Psoas muscle (tissue), 8 donors: ENCODE data around the gene OSBPL8. TPM values are rescaled to one million over a fixed set of nuclear protein-coding genes. Genes with fewer than 3 reads are reported as not detected.

Experiments
- ATAC-seq, 4 donors: fragments of 200-7000 bp; cut with Tn5 transposase; one replicate each; pipeline ENCODE4 v1.9.1; 2020; ENCODE audit warnings: moderate library complexity in 3 of 4, mild to moderate bottlenecking in 2 of 4
- DNase-seq, 2 donors: peaks; one replicate each; pipeline ENCODE4 v3.0.0-alpha.2; 2020
- H3K27ac ChIP-seq: fragments of 200-600 bp; one replicate; pipeline ENCODE4 v1.8.0; 2022
- H3K27me3 ChIP-seq, 3 donors: fragments of 200-600 bp in 1 of 3; one replicate each; pipeline versions ENCODE4 v1.6.1 to v1.8.0; 2013 to 2022; ENCODE audit warnings: low read length in 2 of 3, mild to moderate bottlenecking in 2 of 3, moderate library complexity in 1 of 3; ENCODE audit not compliant: insufficient read depth in 3 of 3
- H3K36me3 ChIP-seq, 2 donors: fragments of 200-600 bp in 1 of 2; one replicate each; pipeline versions ENCODE4 v1.6.1 to v1.8.0; 2013 to 2022; ENCODE audit warnings: low read depth in 1 of 2, mild to moderate bottlenecking in 1 of 2, moderate library complexity in 1 of 2; ENCODE audit not compliant: insufficient read depth in 1 of 2
- H3K4me1 ChIP-seq: fragments of 200-600 bp; one replicate; pipeline ENCODE4 v1.8.0; 2022
- H3K4me3 ChIP-seq: fragments of 200-600 bp; one replicate; pipeline ENCODE4 v1.8.0; 2022; ENCODE audit warnings: mild to moderate bottlenecking
- H3K9me3 ChIP-seq: fragments of 200-600 bp; one replicate; pipeline ENCODE4 v1.8.0; 2022
- WGBS, 3 donors: extraction: QIAGEN DNeasy Blood & Tissue Kit; methylation state at CpG; one replicate each; pipeline versions ENCODE4 v1.1.6 to v1.1.7; 2013; 5-methylcytosine and 5-hydroxymethylcytosine counted together
- intact Hi-C, 2 donors: fragments of 100-400 bp; cut with DNase I; formaldehyde crosslinking; loops; one replicate each; pipeline versions ENCODE4 v1.11.0 to v1.14.2; 2022
- polyA plus RNA-seq, 3 donors: library from polyadenylated mRNA; stranded (reverse); fragments of 200-250 nt; gene quantifications; one replicate each; pipeline ENCODE4 v1.2.3, GENCODE V29; 2013
- total RNA-seq, 4 donors: library from RNA; stranded (reverse); fragmentation: NEBNext Ultra II Directional in 2 of 4; extraction: Animal tissue kit (Norgen Biotek cat#: 25700) in 2 of 4; gene quantifications; one replicate each; pipeline versions ENCODE4 v1.2.1 to v1.2.4, GENCODE V29; 2021 to 2023
- TF ChIP-seq, protein P1 (sequence below): fragments of 200-600 bp; IDR thresholded peaks from one replicate; pipeline ENCODE4 v1.8.0; 2022; ENCODE audit warnings: antibody characterized with exemption
- donor health status: healthy with polysubstance abuse.
- donor health status: DM: no; HTN: no; CAD: no; lungs with moderate emphysema.
- donor health status: Bipolar disorder and iron deficiency.
- donor health status: healthy.
- donor health status: DM: yes; HTN: yes; CAD: no.
- donor health status: DM: no; HTN: no; CAD: no.
- donor health status: DM: no; HTN: no; CAD: no.
- donor health status: DM: yes; HTN: yes; CAD: no.

Gene OSBPL8
- total and polyA plus RNA-seq, 7 donors = 9.2 to 64.3 (median 39.5) TPM

DNA sequence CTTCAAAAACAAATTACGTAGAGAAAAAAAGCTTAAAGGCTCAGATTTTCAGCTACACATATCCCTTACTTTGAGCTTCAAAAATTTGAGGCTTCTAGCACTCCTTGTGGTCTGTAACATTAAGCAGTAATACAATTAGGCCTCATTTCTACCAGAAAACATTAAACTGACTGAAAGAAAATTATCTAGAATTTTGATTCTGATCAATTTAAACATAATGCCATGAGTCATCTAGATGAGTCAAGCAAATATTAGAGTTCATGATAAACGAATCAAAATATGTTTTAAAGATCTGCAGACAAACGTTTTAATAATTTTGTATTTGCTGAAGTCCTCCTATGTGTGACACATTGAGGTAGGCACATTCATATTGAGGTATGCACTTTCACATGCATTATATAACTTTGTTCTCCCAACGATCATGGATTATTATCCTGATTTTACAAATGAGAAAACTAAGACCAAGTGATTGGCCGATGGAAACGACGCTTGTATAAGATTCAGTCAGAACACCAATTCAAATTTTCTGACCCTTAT, 4.3 kb downstream of the OSBPL8 start:
- no peaks in the 10 kb centered on the region for H3K27me3 ChIP-seq
- H3K36me3 ChIP-seq = peaks cover 0 to 4% of the 10 kb centered on the region in 2 donors
- TF ChIP-seq, protein P1, sequence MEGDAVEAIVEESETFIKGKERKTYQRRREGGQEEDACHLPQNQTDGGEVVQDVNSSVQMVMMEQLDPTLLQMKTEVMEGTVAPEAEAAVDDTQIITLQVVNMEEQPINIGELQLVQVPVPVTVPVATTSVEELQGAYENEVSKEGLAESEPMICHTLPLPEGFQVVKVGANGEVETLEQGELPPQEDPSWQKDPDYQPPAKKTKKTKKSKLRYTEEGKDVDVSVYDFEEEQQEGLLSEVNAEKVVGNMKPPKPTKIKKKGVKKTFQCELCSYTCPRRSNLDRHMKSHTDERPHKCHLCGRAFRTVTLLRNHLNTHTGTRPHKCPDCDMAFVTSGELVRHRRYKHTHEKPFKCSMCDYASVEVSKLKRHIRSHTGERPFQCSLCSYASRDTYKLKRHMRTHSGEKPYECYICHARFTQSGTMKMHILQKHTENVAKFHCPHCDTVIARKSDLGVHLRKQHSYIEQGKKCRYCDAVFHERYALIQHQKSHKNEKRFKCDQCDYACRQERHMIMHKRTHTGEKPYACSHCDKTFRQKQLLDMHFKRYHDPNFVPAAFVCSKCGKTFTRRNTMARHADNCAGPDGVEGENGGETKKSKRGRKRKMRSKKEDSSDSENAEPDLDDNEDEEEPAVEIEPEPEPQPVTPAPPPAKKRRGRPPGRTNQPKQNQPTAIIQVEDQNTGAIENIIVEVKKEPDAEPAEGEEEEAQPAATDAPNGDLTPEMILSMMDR = no peak
- intact Hi-C loops = loop anchor here in 1 of 2 donors (5.0 kb wide), 1 partner anchor 83 kb away; no protein-coding TSS in a partner anchor
- ATAC-seq (no peak), DNase-seq (no peak)
- H3K27ac ChIP-seq = no peak overlapping the region
- peaks cover 60% of the 10 kb centered on the region for H3K4me1 ChIP-seq
- H3K4me3 ChIP-seq = no peak overlapping the region
- H3K9me3 ChIP-seq = no peaks in the 10 kb centered on the region
- WGBS, 3 donors = 85 to 87% (median 87%) methylated on average over 7 of the region's 7 CpGs

DNA sequence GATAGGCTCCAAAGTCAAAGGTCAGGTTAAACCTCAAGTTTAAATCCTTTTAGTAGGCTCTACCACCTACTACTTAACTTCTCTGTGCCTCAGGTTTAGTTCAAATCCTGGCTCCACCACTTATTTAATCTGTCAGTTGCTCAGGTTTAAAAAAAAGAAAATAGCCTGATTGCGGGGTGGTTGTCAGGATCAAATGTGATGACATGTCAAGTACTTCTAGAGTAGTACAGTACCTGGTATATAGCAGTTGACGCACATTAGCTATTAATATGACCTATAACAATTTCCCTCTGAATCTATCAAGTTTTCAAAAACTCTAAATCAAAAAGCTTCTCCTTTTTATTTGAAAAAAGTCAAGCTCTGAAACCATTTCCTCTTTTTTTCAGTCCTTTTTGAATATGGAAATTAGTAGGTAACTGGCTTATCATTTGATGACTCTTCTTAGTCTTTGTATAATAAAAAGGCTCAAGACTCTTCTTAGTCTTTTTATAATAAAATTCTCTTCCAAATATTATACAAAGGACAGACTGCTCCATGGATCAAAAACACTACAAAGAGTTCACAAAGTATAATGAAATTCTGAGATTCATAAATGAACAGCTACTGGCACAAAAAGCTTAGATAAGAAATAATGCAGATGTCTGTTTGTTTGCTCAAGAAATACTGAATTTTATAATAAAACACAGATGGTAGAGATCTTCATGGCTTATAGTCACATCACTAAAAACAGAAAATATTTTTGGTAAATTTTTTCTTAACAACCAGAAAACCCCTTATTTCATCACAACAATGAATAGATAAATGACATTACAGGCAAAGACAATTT, 5.0 kb downstream of the OSBPL8 start:
- DNase-seq = no peak
- WGBS, 3 donors = 88 to 94% (median 88%) methylated on average over 2 of the region's 2 CpGs
- TF ChIP-seq, protein P1 = no peak
- Histone ChIP-seq H3K9me3 (no peaks in the 10 kb centered on the region), H3K36me3 (peaks cover 0 to 4% of the 10 kb centered on the region in 2 donors), H3K4me3 (no peak overlapping the region), H3K27ac (no peak overlapping the region), H3K27me3 (no peaks in the 10 kb centered on the region), H3K4me1 (peaks cover 60% of the 10 kb centered on the region)
- no peak for ATAC-seq
- intact Hi-C loops = loop anchor here in 1 of 2 donors (5.0 kb wide), 1 partner anchor 82 kb away; no protein-coding TSS in a partner anchor

DNA sequence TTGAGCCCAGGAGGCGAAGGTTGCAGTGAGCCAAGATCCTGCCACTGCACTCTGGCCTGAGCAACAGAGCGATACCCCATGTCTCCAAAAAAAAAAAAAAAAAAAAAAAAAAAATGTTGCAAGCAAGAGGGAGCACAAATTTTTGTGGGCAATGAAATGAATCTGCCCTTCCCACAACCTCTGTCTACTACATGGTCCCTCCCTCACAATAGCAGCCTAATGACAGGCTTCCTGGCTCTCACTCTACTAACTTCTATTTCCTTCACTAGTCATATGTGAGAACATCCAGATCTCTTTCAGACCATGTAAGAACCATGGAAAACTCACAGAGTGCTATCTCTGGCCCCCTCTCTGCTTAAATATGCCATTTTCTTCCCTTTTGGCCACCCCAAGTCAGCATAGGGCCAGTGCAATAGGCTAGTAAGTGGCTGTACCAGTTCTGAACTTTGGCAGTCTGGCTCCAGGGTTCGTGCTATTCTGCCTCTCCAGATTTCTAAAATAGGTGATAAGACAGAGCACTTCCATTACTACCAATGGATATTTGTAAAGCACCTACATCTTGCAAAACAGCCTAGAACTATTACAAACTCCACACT, 7.1 kb downstream of the OSBPL8 start:
- no peaks in the 10 kb centered on the region for H3K27me3 ChIP-seq
- H3K4me3 ChIP-seq = no peak overlapping the region
- no peaks in the 10 kb centered on the region for H3K9me3 ChIP-seq
- DNase-seq (no peak), ATAC-seq (peak in 3 of 4 donors; percentile 47 to 50 (median 48))
- intact Hi-C loops = no loop called here
- 84 to 94% (median 93%) methylated on average over 3 of the region's 3 CpGs for WGBS, 3 donors
- no peak overlapping the region for H3K27ac ChIP-seq
- TF ChIP-seq, protein P1 = no peak
- H3K36me3 ChIP-seq = peaks cover 0 to 4% of the 10 kb centered on the region in 2 donors
- H3K4me1 ChIP-seq = peaks cover 72% of the 10 kb centered on the region

DNA sequence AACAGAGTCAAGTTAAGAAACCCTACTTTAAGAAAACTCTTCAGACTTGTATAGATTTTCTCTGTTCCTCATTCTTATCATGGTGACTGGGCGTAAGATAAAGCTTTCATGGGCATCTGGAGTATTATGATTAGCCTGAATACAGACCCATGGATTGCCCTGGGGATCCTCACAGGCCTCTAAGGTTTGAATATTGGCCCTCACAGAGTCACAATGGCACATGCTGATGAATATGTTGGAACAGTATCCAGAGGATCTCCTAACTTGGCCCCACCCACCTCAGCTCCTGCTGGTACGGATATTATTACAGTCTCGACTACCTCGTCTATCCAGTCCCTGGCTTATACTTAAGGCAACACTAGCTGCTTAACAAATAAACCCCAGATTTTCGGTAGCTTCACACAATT, 8.1 kb downstream of the OSBPL8 start:
- no peak for DNase-seq
- no peaks in the 10 kb centered on the region for H3K9me3 ChIP-seq
- WGBS, 3 donors = 54 to 79% (median 62%) methylated on average over 5 of the region's 5 CpGs
- H3K4me3 ChIP-seq = no peak overlapping the region
- intact Hi-C loops = no loop called here
- H3K27me3 ChIP-seq = no peaks in the 10 kb centered on the region
- H3K36me3 ChIP-seq = no peaks in the 10 kb centered on the region
- peak; percentile 54 to 65 (median 64) for ATAC-seq
- peaks cover 71% of the 10 kb centered on the region for H3K4me1 ChIP-seq
- no peak overlapping the region for H3K27ac ChIP-seq
- TF ChIP-seq, protein P1 = no peak
